Keratinocyte (primary cell): ENCODE measurements around the gene S1PR4. TPM values are rescaled to one million over a fixed set of nuclear protein-coding genes. Genes with fewer than 3 reads are reported as not detected.
A peak's percentile ranks its signal among the peaks of the same experiment; 100 is the strongest.

Experiments
- DNase-seq: peaks from one replicate; pipeline ENCODE4 v3.0.0-alpha.2; 2011; ENCODE audit warnings: low read depth, missing footprints, low spot score
- FAIRE-seq: peaks from 2 replicates; lab custom pipeline; 2011; peaks lifted over from hg19 to GRCh38; lab: Jason Lieb, UNC
- H2AFZ ChIP-seq: 2 replicates; pipeline ENCODE4 v1.6.0; 2012; ENCODE audit warnings: low read length, control low read depth, inconsistent platforms; ENCODE audit not compliant: control insufficient read depth
- H3K27ac ChIP-seq: 2 replicates; pipeline ENCODE4 v1.5.1; 2011; ENCODE audit warnings: low read length; ENCODE audit not compliant: control insufficient read depth, insufficient read depth
- H3K27me3 ChIP-seq: 3 replicates; pipeline ENCODE4 v1.6.0; 2011; ENCODE audit warnings: low read length; ENCODE audit not compliant: control insufficient read depth, insufficient read depth; ENCODE audit errors: extremely low read depth
- H3K36me3 ChIP-seq, 2 experiments: 2 replicates in 1 of 2; 3 replicates in 1 of 2; pipeline ENCODE4 v1.5.1; 2011; ENCODE audit warnings: low read length in 2 of 2, mild to moderate bottlenecking in 1 of 2; ENCODE audit not compliant: control insufficient read depth in 2 of 2, insufficient read depth in 2 of 2; ENCODE audit errors: extremely low read depth in 1 of 2
- H3K4me1 ChIP-seq: 3 replicates; pipeline ENCODE4 v1.5.1; 2011; ENCODE audit warnings: low read length; ENCODE audit not compliant: control insufficient read depth, insufficient read depth; ENCODE audit errors: extremely low read depth
- H3K4me2 ChIP-seq: 3 replicates; pipeline ENCODE4 v1.6.0; 2011; ENCODE audit warnings: low read depth, low read length; ENCODE audit not compliant: control insufficient read depth, insufficient read depth; ENCODE audit errors: extremely low read depth
- H3K4me3 ChIP-seq, 3 experiments: fragments of 200-600 bp in 1 of 3; sonication (generic) in 1 of 3; 2 replicates in 2 of 3; 3 replicates in 1 of 3; pipeline ENCODE4 v1.5.1; 2011 to 2016; ENCODE audit warnings: low read length in 3 of 3, mild to moderate bottlenecking in 3 of 3, control low read depth in 2 of 3, inconsistent platforms in 1 of 3, low read depth in 1 of 3, mixed read lengths in 1 of 3, mixed run types in 1 of 3, moderate library complexity in 1 of 3; ENCODE audit not compliant: control insufficient read depth in 2 of 3, insufficient read depth in 2 of 3; ENCODE audit errors: extremely low read depth in 1 of 3
- H3K79me2 ChIP-seq: 2 replicates; pipeline ENCODE4 v1.6.0; 2012; ENCODE audit warnings: low read length; ENCODE audit not compliant: control insufficient read depth, insufficient read depth
- H3K9ac ChIP-seq: 3 replicates; pipeline ENCODE4 v1.6.0; 2011; ENCODE audit warnings: low read length; ENCODE audit not compliant: control insufficient read depth, insufficient read depth; ENCODE audit errors: extremely low read depth
- H3K9me1 ChIP-seq: 3 replicates; pipeline ENCODE4 v1.6.0; 2011; ENCODE audit warnings: low read length; ENCODE audit not compliant: control insufficient read depth, insufficient read depth; ENCODE audit errors: extremely low read depth
- H3K9me3 ChIP-seq: 2 replicates; pipeline ENCODE4 v1.5.1; 2012; ENCODE audit warnings: low read depth, low read length; ENCODE audit not compliant: control insufficient read depth
- H4K20me1 ChIP-seq: 3 replicates; pipeline ENCODE4 v1.6.0; 2011; ENCODE audit warnings: low read length; ENCODE audit not compliant: control insufficient read depth, insufficient read depth; ENCODE audit errors: extremely low read depth
- CTCF ChIP-seq, 3 experiments: IDR thresholded peaks in 1 of 3; conservative IDR thresholded peaks in 1 of 3; optimal IDR thresholded peaks in 1 of 3; 2 replicates in 2 of 3; 3 replicates in 1 of 3; pipeline versions ENCODE3 to v1.5.1; 2011; ENCODE audit warnings: low read length in 3 of 3, mild to moderate bottlenecking in 3 of 3, moderate library complexity in 2 of 3, control low read depth in 1 of 3, inconsistent platforms in 1 of 3; ENCODE audit not compliant: insufficient read depth in 2 of 3; ENCODE audit errors: extremely low read depth in 1 of 3
- EZH2 ChIP-seq: IDR thresholded peaks from one replicate; pipeline ENCODE4 v1.6.1; 2012; ENCODE audit warnings: inconsistent platforms, mild to moderate bottlenecking, low read length, moderate library complexity
- dilution Hi-C: fragments of 300-500 bp; cut with MboI; formaldehyde crosslinking; loops from one replicate; pipeline ENCODE4 v1.7.0; 2020; ENCODE audit warnings: low sequenced_read_pairs; ENCODE audit not compliant: extremely low pct_ligation_motif_present
- polyA plus RNA-seq, 5 experiments: library from polyadenylated mRNA; depleted of rRNA in 3 of 5; stranded (reverse) in 3 of 5; stranded (forward) in 1 of 5; unstranded in 1 of 5; fragments of >200 nt; gene quantifications; 1 replicate in 1 of 5; 2 replicates in 3 of 5; 3 replicates in 1 of 5; pipeline versions ENCODE4 v1.2.1 to v1.2.3, GENCODE V29; 2011 to 2012; ENCODE audit warnings: missing spikeins in 2 of 5, low read depth in 1 of 5, low replicate concordance in 1 of 5

Gene S1PR4
- polyA plus RNA-seq, 1 donor (not counting 4 experiments of a cell fraction or from before 2014, with no cell fraction given), result 0.08 TPM

DNA sequence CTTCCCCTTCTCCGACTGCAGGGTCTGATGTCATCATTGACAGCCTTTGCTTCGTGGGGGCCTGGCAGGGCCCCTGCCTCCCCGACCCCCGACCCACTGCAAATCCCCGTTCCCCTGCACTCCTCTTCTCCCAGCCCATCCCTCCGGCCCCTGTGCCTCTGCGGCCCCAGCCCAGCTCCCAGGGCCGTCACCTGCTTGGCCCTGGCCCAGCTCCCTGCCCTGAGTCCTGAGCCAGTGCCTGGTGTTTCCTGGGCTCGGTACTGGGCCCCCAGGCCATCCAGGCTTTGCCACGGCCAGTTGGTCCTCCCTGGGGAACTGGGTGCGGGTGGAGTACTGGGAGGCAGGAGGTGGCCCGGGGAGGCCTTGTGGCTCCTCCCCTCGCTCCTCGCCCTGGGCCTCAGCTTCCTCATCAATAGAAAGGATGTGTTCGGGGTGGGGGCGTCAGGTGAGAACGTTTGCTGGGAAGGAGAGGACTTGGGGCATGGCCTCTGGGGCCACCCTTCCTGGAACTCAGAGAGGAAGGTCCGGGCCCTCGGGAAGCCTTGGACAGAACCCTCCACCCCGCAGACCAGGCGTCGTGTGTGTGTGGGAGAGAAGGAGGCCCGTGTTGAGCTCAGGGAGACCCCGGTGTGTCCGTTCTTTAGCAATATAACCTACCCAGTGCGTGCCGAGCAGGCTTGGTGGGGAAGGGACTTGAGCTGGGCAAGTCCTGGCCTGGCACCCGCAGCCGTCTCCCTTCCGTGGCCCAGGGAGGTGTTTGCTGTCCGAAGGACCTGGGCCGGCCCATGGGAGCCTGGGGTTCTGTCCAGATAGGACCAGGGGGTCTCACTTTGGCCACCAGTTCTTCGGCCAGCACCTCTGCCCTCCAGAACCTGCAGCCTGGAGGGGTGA lies 30.0 kb downstream of the S1PR4 start:
- Histone ChIP-seq H3K27me3 (no peaks in the 10 kb centered on the region), H3K4me1 (no peaks in the 10 kb centered on the region), H3K9ac (no peak overlapping the region), H3K9me3 (no peaks in the 10 kb centered on the region), H3K9me1 (no peaks in the 10 kb centered on the region), H3K4me2 (no peak overlapping the region), H3K27ac (no peak overlapping the region), H3K79me2 (no peaks in the 10 kb centered on the region), H2AFZ (no peak overlapping the region), H3K4me3 (no peak overlapping the region), H3K36me3 (peaks cover 20 to 25% of the 10 kb centered on the region in 2 experiments), H4K20me1 (peaks cover 6% of the 10 kb centered on the region)
- dilution Hi-C loops, result no loop called here
- DNase-seq, result no peak
- TF ChIP-seq CTCF (optimal IDR thresholded peaks at IDR 0.05 in 1 of 3, IDR thresholded peaks at IDR 0.05 in 1 of 3, conservative IDR thresholded peaks at IDR 0.05 in 1 of 3; ENCODE audit: extremely low read depth in 1 of 3, insufficient read depth in 2 of 3, low read length in 3 of 3) (no peak), EZH2 (no peak)
- FAIRE-seq, result no peak

- Histone ChIP-seq H3K4me1 (no peaks in the 10 kb centered on the region), H3K27ac (no peak overlapping the region), H2AFZ (no peak overlapping the region), H3K4me2 (no peak overlapping the region), H3K9me3 (no peaks in the 10 kb centered on the region), H3K36me3 (peaks cover 15 to 16% of the 10 kb centered on the region in 2 experiments), H3K27me3 (no peaks in the 10 kb centered on the region), H3K9ac (no peak overlapping the region), H3K4me3 (no peak overlapping the region), H4K20me1 (peaks cover 6% of the 10 kb centered on the region), H3K79me2 (no peaks in the 10 kb centered on the region), H3K9me1 (no peaks in the 10 kb centered on the region)
- DNase-seq (peak; percentile 7), FAIRE-seq (peak; percentile 46)
- TF ChIP-seq CTCF (optimal IDR thresholded peaks at IDR 0.05 in 1 of 3, IDR thresholded peaks at IDR 0.05 in 1 of 3, conservative IDR thresholded peaks at IDR 0.05 in 1 of 3; ENCODE audit: extremely low read depth in 1 of 3, insufficient read depth in 2 of 3, low read length in 3 of 3) (peak; percentile 79 to 90 (median 85)), EZH2 (no peak)
- dilution Hi-C loops, result no loop called here
Measured at GRCh38 chr19:3210347-3211017, 31.9 kb downstream of the S1PR4 start.
